OCI-LY1 (cell line): ENCODE results near the gene PIGZ.

Source experiments
- H2AFZ ChIP-seq: fragments of 200-600 bp; sonication (generic), shearing (Covaris generic); 2 replicates; pipeline ENCODE4 v1.6.0; 2014; ENCODE audit warnings: antibody characterized with exemption, mild to moderate bottlenecking, low read length
- H3F3A ChIP-seq: fragments of 200-600 bp; sonication (generic), shearing (Covaris generic); 2 replicates; pipeline ENCODE4 v1.6.0; 2014; ENCODE audit warnings: mild to moderate bottlenecking, antibody characterized with exemption, low read length, moderate library complexity; ENCODE audit not compliant: insufficient read depth
- H3K27ac ChIP-seq: fragments of 200-600 bp; sonication (generic); 2 replicates; pipeline ENCODE4 v1.5.1; 2014; ENCODE audit warnings: low read length, mixed run types, mild to moderate bottlenecking, low read depth; ENCODE audit not compliant: poor library complexity, severe bottlenecking
- H3K27me3 ChIP-seq: fragments of 200-600 bp; sonication (generic); 2 replicates; pipeline ENCODE4 v1.6.0; 2014; ENCODE audit warnings: antibody characterized with exemption, mild to moderate bottlenecking, low read length, moderate library complexity; ENCODE audit not compliant: insufficient read depth
- H3K36me3 ChIP-seq: fragments of 200-600 bp; sonication (generic); 2 replicates; pipeline ENCODE4 v1.6.1; 2014; ENCODE audit warnings: mild to moderate bottlenecking, antibody characterized with exemption, low read length, moderate library complexity, mixed read lengths; ENCODE audit not compliant: insufficient read depth
- H3K4me1 ChIP-seq: fragments of 200-600 bp; sonication (generic); 2 replicates; pipeline ENCODE4 v1.5.1; 2014; ENCODE audit warnings: mild to moderate bottlenecking, low read length, moderate library complexity; ENCODE audit not compliant: insufficient read depth, severe bottlenecking
- H3K4me2 ChIP-seq: fragments of 200-600 bp; sonication (generic), shearing (Covaris generic); 2 replicates; pipeline ENCODE4 v1.6.1; 2014; ENCODE audit warnings: low read length
- H3K4me3 ChIP-seq: fragments of 200-600 bp; sonication (generic); 2 replicates; pipeline ENCODE4 v1.5.1; 2014; ENCODE audit warnings: low read length, low read depth, mild to moderate bottlenecking, mixed read lengths; ENCODE audit not compliant: poor library complexity, severe bottlenecking
- H3K79me2 ChIP-seq: fragments of 200-600 bp; shearing (Covaris generic); 2 replicates; pipeline ENCODE4 v1.6.1; 2016; ENCODE audit warnings: mixed run types, low read length, mixed read lengths; ENCODE audit not compliant: insufficient read depth
- H3K9ac ChIP-seq: fragments of 200-600 bp; sonication (generic), shearing (Covaris generic); 2 replicates; pipeline ENCODE4 v1.6.1; 2014; ENCODE audit warnings: mild to moderate bottlenecking, low read length, mixed read lengths
- H3K9me2 ChIP-seq: fragments of 200-600 bp; sonication (generic), shearing (Covaris generic); 2 replicates; pipeline ENCODE4 v1.6.1; 2014; ENCODE audit warnings: low read depth, mild to moderate bottlenecking, low read length, mixed read lengths
- H3K9me3 ChIP-seq: fragments of 200-600 bp; shearing (Covaris generic); 2 replicates; pipeline ENCODE4 v1.6.1; 2014; ENCODE audit warnings: low read length, mixed read lengths
- H4K20me1 ChIP-seq: fragments of 200-600 bp; sonication (generic), shearing (Covaris generic); 2 replicates; pipeline ENCODE4 v1.6.0; 2016; ENCODE audit warnings: mild to moderate bottlenecking, low read length; ENCODE audit not compliant: insufficient read depth
- CTCF ChIP-seq: fragments of 200-600 bp; sonication (generic), shearing (Covaris generic); IDR thresholded peaks from 2 replicates; pipeline ENCODE4 v1.5.1; 2017; ENCODE audit warnings: mild to moderate bottlenecking, antibody characterized with exemption, low read length, moderate library complexity, mixed read lengths
- EZH2 ChIP-seq: fragments of 200-600 bp; sonication (generic), shearing (Covaris generic); IDR thresholded peaks from 2 replicates; pipeline ENCODE4 v1.8.0; 2017; ENCODE audit warnings: borderline replicate concordance, mixed run types, mild to moderate bottlenecking, antibody characterized with exemption, low read length, moderate library complexity, mixed read lengths

PIGZ gene

GRCh38 chr3:196938576-196938975 lies 30.1 kb downstream of the PIGZ start:
- Histone ChIP-seq H3K4me1 (peaks cover 35% of the 10 kb centered on the region), H3K4me2 (peak overlapping the region; percentile 95; the same call in 1 of the 2 replicates), H3K36me3 (peaks cover 60% of the 10 kb centered on the region), H2AFZ (no peak overlapping the region), H3K27me3 (no peaks in the 10 kb centered on the region), H3K9me2 (no peaks in the 10 kb centered on the region), H3F3A (peaks cover 10% of the 10 kb centered on the region; the same call in 1 of the 2 replicates), H3K9me3 (no peaks in the 10 kb centered on the region), H4K20me1 (no peaks in the 10 kb centered on the region), H3K9ac (no peak overlapping the region), H3K79me2 (peaks cover 28% of the 10 kb centered on the region), H3K4me3 (no peak overlapping the region), H3K27ac (peak overlapping the region; percentile 49)
- TF ChIP-seq EZH2 (no peak), CTCF (no peak)

- H3K4me1 ChIP-seq, result peaks cover 33% of the 10 kb centered on the region
- no peak overlapping the region for H3K27ac ChIP-seq
- H2AFZ ChIP-seq, result no peak overlapping the region
- H3F3A ChIP-seq, result peaks cover 10% of the 10 kb centered on the region; the same call in 1 of the 2 replicates
- H3K9me3 ChIP-seq, result no peaks in the 10 kb centered on the region
- H3K79me2 ChIP-seq, result peaks cover 24% of the 10 kb centered on the region
- H3K9ac ChIP-seq, result no peak overlapping the region
- no peaks in the 10 kb centered on the region for H3K27me3 ChIP-seq
- no peaks in the 10 kb centered on the region for H4K20me1 ChIP-seq
- TF ChIP-seq CTCF, result no peak
- no peaks in the 10 kb centered on the region for H3K9me2 ChIP-seq
- H3K4me2 ChIP-seq, result no peak overlapping the region
- H3K36me3 ChIP-seq, result peaks cover 65% of the 10 kb centered on the region
- no peak overlapping the region for H3K4me3 ChIP-seq
Observed at GRCh38 chr3:196938124-196938523, 30.5 kb downstream of the PIGZ start.

- Histone ChIP-seq H3F3A (peaks cover 10% of the 10 kb centered on the region; the same call in 1 of the 2 replicates), H3K4me1 (peaks cover 50% of the 10 kb centered on the region), H3K9me3 (no peaks in the 10 kb centered on the region), H3K4me2 (no peak overlapping the region), H3K79me2 (peaks cover 12% of the 10 kb centered on the region), H3K27ac (no peak overlapping the region), H3K9me2 (no peaks in the 10 kb centered on the region), H3K4me3 (no peak overlapping the region), H3K9ac (no peak overlapping the region), H3K36me3 (peaks cover 74% of the 10 kb centered on the region), H4K20me1 (no peaks in the 10 kb centered on the region), H2AFZ (no peak overlapping the region), H3K27me3 (no peaks in the 10 kb centered on the region)
- TF ChIP-seq EZH2 (no peak), CTCF (no peak)
Observed at GRCh38 chr3:196936288-196936687, 32.3 kb downstream of the PIGZ start.
